HG02798 (cell line): Measurements from ENCODE around the gene UBE2O.

Source experiments
- ATAC-seq: cut with Tn5 transposase; IDR thresholded peaks from one replicate; pipeline ENCODE4 v1.9.1; 2021; ENCODE audit warnings: mild to moderate bottlenecking; ENCODE audit not compliant: unreplicated experiment, poor library complexity

The UBE2O gene

DNA sequence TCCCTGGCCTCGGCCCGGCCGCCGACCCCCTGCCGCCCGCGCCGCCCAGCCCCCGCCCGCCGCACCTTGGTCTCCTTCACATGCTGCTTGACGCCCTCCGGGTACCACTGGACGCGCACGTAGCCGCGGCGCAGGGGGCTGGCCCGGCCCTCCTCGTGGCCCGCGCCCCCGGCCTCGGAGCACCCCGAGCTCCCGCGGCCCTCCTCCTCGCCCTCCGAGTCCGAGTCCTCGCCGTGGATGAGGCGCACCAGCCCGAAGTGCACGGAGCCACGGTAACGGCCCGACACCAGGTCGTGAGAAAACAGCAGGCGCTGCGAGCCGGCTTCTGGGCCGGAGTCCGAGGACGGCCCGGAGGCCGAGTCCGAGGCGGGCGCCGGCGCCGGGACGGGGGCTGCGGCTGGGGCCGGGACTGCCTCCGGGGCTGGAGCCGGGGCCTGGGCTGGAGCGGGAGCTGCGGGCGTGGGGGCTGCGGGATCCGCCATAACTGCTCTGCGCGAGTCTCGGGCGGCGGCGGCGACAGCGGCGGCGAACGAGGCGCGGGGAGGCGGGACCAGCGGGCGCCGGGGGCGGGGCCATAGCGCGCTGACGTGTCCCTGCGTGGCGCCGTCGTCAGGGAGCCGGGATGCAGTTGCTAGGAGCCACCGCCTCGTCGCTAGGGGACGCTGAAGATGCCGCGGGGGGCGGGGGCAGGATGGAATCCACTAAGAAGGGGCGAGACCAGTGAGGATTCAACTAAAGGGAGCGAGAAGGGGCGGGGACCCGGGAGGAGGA is at the start of gene UBE2O:
UBE2O (minus strand) TSS at position 493 of the 771 bp plus-strand sequence; CDS start at position 482, 11 bp downstream.
- peak; percentile 97 for ATAC-seq

DNA sequence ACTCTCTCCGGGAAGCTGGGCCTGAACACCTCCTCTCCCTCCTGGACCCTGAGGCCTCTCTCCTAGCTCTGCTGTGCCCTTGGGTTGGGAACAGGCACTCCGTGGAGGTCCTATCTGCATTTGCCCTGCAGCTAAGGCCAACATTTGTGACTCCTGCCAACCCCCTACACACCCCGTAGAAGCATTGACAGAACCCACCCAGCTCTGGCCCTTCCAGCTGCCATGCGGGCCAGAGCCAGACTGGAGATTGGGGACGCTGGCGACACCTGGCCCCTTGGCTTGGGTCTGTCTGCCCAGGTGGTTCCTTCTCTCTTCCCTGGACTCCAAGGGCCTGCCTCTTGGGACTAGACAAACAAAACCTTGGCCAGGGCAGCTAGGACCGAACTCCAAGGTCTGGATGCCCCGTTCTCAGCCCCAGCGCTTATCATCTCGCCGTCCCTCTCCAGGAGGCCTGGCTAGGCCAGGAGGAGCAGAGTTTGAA is 48.9 kb upstream of the UBE2O start:
- ATAC-seq, result no peak

DNA sequence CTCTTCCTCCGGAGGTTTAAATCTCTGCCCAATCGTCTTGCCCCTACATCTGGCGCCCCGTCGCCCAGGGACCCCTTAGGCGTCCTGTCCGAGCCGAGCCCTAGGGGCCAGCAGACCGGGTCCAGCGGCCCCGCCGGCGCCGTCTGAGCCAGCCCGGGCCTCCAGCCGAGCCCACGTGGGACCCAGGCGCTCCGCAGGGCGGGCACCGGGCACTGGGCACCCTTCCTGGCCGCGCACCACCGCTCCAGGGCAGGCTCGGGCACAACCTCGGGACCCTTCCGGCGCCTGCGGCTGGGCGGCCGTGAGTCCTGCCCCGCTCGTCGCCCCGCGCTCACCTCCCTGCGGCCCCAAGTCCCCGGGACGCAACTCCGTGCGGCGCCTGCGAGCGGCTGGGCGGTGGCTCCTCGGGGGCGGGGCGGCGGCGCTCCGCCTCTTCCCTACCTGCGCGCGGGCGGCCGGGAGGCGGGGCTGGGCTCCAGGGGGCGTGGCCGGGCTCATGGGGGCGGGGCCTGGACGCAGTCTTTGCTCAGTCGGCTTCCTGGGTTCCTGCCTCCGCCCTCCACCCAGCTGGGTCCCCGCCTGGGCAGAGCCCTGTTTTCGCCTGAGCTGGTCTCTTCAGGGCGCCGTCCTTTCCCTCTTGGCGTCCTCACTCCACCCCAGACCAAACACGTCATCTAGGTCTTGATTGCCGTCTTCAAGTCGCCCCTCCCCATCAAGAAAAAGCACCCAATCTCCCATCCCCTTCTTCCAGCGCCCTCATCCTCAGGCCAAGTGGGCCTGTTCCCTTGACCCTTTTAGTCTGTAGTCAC is 48.3 kb upstream of the UBE2O start, which contains the start of gene RHBDF2:
RHBDF2 (minus strand) TSS at position 406 of the 809 bp plus-strand sequence. CDS start 19,899 bp downstream, outside the sequence.
- peak; percentile 84 for ATAC-seq

DNA sequence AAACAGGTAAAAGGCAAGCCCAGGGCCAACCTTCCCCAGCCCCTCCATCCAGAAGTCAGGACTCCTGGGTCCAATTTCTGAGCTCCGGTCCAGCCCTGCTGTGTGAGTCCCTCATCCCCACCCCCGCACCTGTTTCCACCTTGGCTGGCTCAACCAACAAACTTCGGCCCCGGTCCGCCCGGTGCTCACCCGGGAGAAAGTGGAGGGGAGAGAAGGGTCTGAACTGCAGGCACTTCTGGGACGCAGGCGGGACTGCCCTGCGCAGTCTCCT is 47.7 kb upstream of the UBE2O start:
- ATAC-seq, result no peak

DNA sequence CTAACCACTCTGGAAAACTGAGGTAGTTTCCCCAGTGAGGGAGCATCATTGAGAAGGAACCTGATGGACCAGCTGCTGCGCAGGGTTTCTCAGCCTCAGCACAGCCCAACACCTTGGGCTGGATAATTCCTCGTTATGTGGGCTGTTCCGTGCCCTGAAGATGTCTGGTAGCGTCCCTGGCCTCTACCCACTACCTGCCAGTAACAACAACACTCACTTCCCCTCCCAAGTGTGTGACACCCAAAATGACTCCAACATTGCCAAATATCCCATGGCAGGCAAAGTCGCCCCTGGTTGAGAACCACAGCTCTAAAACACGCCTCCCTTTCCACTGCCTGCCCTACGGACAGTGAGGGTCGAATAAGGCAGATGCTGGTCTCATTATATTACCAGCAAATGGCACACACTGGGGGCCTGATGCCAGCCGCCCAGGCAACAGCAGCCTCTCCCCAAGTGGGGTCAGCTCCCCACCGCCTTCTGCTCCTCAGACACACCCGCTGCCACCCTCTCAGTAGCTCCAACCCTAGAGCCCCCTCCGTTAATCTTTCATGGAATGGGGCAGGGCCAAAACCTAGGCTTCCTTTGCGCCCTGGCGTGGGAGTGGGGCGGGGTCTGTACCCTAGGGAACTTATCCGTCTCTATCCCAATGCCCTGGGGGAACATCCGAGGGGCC is 47.3 kb upstream of the UBE2O start:
- ATAC-seq, result no peak

DNA sequence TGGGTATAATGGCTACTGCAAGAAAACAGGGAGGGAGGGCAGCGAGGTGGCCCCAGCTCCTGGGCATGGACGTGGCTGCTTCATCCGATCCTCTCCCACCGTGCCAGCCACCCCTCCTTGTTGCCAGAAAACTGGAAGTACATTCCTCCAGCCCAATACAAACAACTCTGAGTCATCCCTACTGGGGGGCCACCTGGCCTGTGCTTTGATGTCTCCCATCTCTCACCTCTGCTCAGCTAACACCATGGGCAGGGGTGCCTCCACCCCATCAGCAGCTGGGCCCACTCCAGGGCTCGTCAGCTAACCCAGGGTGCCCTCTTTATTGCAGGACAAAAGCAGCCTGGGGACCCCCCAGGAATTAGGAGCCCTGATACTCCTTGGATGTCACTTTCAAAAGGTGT is 46.3 kb upstream of the UBE2O start:
- no peak for ATAC-seq

DNA sequence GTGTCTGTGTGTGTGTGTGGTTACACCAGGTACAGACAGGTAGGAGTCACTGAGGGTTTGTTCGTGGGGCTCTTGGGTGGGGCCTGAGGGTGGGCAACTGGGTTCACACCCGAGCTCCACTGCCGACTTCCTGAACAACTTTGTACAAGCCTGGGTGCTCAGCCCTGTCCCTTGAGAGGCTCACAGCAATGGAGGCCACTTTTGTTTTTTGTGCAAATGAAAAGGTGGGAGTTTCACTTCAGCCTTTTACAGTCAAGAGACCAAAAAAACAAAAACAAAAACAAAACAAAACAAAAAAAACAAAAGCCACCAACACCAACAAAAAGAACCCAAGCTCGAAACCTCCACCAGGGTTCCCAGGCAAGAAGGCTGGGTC is 45.9 kb upstream of the UBE2O start:
- no peak for ATAC-seq

DNA sequence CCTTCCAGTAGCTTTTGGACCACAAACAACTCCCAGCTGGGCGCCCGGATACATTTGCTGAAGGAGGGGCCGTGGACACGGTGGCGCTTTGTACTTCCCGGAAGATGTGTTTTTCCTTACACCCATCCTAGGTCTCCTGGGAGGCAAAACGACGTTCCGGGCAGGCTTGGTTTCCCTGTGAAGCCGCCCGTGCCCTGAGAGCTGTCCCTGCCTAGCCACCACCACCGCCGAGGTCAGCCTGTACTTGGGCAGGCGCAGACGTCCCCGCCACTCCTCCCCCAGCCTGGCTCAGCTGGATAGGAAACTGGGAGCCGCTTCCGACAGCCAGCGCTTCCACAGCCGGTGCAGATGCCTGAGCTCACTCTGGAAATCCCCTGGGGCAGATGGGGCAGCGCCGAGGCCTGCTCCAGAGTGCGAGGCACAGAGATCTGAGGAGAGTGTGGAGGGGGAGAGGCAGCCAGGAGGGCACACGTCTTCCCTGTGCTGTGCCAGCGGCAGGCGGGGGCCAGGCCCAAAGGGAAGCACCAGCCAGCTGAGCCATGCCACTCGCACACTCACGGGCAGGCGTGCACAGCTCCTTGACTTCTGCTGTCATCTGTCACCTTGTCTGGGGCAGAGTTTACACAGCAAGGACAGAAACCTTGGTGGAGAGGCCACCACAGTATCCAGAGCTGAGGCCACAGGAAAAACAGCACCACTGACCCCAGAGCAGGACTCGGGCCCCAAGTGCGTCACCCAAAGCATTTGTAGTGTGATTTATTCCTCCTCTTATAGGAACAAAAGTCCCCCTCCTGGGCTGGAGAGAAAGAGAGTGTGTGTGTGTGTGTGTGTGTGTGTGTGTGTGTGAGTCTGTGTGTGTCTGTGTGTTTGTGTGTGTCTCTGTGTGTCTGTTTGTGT is 45.3 kb upstream of the UBE2O start:
- ATAC-seq, result no peak

DNA sequence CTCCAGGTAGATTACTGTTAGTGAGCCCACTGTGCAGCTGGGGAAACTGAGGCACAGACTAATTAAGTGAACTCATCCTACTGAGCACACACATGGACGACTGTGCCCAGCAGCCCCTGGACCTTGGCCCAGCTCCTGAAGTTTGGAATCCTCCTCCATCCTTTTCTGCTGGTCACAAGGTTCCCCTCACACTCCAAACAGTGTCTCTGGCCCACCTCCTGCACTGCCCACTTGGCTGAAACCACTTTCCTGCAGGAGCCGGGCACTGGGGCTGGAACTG is 44.7 kb upstream of the UBE2O start:
- no peak for ATAC-seq

DNA sequence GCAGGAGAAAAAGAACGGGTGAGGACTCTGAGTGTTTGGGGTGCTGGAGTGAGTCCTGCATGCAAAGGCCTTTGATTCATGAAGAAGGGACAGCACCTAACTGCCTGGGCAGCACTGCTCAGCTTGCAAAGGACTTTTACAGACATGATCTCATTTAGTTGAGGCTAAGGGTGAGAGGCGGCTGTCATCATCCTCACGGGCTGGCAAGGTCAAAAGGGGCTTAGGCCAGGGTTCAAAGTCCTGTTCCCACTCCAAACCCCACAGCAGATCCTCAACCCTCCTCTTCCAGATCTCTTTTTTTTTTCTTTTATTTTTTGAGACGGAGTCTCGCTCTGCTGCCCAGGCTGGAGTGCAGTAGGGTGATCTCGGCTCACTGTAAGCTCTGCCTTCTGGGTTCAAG is 43.5 kb upstream of the UBE2O start:
- ATAC-seq, result no peak

DNA sequence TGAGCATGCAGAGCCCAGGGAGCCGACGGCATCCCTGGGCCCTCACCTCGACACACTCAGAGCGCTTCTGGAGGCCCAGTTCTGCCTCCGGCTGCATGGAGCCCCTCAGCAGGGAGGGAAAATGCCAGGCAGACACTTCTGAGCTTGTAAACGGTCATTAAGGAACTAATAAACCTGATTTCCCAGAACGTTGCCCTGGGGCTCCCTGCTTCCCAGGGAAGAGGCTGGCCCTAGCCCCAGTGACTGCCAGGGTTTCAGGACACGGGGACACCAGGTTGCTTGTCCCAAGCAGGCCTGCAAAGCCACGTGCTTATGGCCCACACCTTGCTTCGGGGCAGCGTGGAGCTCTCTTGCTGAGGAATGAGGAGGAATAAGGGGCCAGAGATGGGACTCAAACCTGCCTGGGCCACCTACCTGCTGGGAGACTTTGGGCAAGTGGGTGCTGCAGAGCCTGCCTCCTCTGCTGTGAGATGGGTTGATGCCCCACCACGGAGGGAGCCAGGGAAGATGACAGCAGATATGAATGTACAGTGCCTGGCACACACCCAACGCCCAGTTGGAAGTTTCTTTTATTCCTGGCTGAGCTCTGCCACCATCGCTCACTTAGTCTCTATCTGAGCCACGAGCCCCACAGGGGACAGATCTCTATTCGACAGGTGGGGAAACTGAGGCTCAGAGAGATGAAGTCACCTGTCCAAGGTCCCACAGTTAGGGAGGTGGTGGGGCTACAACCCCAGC is 42.9 kb upstream of the UBE2O start:
- no peak for ATAC-seq

DNA sequence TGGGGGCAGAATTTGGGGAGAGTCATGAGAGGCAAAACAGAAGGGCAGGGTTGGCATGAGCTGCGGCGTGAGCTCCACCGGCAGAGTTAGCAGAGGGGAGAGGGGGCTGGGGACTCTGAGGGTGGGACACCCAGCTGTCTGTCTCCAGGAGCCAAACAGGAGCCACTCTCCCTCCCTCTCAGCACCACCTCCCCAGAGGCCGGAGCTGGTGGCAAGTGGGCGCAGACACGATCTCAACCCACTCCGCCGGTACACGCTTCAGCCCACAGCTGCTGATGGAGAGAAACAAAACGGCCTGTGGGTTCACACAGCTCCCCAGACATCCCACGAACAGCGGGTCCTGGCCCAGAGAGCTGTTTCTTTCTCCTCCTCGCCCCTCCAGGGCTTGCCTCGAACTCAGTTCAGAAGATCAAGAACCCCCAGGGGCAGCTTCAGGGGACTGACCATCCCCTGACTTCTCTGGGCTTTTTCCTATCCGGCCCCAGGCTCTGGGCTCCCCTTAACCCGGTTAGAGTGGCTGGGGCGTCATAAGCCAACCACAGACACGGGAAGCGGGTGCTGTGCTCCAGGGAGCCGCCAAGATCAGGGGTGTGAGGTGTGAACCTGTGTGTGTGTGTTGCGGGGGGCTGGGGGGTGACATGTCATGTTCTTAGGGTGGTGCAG is 40.7 kb upstream of the UBE2O start:
- ATAC-seq, result peak; percentile 6

DNA sequence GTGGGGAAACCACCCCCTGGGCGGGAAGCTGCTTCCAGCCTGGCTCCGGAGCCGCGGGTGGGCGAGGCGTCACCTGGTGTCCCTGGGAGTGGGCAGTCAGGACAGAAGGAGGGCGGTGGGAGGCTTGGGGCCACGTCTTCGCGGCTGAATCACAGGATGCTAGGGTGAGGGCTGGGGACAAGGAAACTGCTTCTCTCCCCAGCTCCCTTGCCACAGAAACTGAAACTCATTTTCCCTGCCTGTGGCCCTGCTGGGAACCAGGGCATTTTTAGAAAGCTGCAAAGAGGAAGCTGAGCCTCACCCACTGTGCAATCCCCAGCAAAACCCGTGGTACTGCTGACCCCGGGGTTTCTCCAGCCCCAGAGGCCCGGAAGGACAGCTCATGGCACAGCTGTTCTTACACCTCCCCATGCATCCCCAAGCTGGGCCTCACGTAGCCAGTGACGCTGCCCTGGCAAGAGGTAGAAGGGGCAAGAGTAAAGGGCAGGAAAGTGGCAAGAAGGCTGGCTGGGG is 40.1 kb upstream of the UBE2O start:
- ATAC-seq, result peak; percentile 38

DNA sequence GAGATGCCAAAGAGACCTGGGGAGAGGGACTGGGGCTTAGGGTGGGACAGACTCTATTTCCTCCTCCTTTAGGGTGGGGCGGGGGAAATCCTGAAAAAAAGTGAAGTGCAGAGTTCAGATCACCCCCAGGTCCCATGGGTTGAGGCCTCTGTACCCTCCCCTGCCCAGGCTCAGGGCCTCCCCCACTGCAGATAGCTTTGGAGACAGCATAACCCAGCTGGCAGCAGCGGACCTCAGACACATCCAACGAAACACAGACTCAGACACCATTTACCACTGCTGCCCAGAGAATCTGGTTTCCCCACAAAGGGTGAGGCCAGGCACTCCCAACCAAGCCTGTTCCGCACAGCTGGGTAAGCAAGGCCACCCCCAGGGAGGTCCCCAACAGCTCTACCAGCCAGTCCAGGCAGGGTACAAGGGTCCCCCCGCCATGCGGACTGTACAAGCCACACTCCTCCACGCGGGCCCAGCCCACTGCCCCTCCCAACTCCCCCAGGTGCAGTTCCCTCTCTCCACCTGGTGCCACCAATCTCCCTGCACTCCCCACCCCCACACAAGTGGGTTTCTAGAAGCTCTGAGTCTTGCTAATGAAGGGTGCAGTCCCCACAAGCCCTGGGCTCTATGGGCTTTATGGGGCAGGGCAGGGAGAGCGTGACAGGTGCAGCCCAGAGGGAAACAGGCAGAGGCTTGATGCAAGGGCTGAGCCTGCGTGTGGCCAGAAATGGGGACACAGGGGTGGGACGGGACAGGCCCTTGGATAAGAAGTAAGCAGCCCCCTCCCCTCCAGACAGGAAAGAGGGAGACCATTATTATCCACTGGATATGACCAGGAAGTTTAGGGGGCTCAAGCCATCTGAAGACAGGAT is 39.4 kb upstream of the UBE2O start:
- peak; percentile 49 for ATAC-seq

DNA sequence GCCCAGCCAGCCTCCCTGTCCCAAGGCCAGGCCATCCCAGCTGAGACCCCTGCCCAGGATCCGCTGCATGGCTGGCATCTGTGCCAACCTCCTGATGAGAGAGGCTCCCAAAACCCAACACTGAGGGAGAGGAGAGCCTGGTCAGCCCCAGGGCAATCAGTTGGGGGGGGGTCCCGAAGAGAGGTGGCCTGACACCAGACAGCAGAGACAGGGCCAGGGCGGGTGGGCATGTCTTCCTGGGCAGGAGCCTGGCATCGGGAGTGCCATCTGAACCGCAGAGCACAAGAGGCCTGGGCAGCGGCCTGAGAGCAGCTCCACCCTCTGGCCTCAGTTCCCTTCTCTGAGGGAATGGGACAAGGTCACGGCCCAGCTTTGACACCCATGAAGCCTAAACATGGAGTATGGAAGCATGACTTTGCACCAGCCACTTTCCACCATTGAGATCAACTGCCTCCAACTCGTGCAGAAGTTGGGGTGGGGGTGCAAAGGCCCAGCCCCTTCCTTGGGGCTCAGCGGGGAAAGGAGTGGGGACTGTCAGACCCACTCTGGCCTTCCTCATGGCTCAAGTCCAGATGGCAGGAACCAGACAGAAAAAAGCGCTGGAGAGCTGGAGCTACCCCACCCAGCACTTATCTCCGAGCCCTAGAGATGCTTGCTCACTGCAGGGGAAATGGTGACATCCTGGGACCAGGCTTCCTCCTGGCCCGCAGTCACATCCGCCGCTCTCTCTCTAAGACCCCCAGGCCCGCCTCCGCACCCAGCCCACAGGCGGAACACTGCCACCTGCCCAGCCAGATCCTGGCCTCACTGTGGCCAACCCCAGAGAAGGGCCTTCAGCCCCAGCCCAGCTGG is 38.5 kb upstream of the UBE2O start:
- ATAC-seq, result no peak

DNA sequence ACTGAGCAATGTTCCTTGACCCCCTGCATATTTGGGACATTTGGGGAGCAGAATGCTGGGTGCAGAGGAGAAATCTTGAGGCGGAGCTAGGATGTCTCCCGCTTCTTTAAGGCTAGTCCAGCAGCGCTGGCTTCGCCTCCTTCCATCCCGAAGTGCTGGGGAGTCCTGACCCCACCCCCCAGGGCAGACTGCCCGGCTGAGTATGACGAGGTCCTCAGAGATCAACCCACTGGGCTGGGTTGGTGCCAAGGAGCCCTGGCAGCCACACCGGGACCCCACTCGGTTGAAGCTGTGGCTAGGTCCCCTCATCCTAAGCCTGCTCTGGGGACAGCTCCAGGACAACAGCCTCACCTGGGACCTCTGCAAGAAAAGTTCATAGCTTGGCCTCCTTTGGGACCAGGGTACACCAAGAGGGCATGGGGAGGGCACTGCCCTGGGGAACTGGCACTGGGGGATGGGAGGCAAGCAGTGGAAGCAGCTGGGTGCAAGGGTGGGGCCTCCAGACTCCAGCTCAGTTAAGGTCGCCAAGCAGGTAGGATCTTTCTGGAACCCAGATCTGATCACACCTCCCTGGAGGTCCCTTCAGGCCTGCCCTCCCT is 37.3 kb upstream of the UBE2O start:
- no peak for ATAC-seq
